Natural killer cell (primary cell): Measurements from ENCODE around the gene PEPD. TPM values are rescaled to one million over a fixed set of nuclear protein-coding genes. Genes with fewer than 3 reads are reported as not detected.

Experiments used
- ATAC-seq, 3 donors: fragments of 150-1000 bp in 2 of 3; fragments of 200-7000 bp in 1 of 3; cut with Tn5 transposase; 1 replicate in 1 of 3; 2 replicates in 2 of 3; pipeline ENCODE4 v1.10.0; 2021; ENCODE audit warnings: mild to moderate bottlenecking in 2 of 3, moderate library complexity in 2 of 3
- DNase-seq, 2 donors: peaks; one replicate each; pipeline versions ENCODE4 v3.0.0 to v3.0.0-alpha.2; 2013 to 2021; ENCODE audit warnings: mixed read lengths in 1 of 2
- H3K27ac ChIP-seq: one replicate; pipeline ENCODE4 v1.5.1; 2013; ENCODE audit warnings: mild to moderate bottlenecking, low read length
- H3K27me3 ChIP-seq: one replicate; pipeline ENCODE4 v1.6.1; 2013; ENCODE audit warnings: low read length; ENCODE audit not compliant: control insufficient read depth, insufficient read depth
- H3K36me3 ChIP-seq: one replicate; pipeline ENCODE4 v1.6.1; 2013; ENCODE audit warnings: low read length; ENCODE audit not compliant: control insufficient read depth, insufficient read depth
- H3K4me1 ChIP-seq: one replicate; pipeline ENCODE4 v1.6.1; 2013; ENCODE audit warnings: low read length; ENCODE audit not compliant: control insufficient read depth, insufficient read depth
- H3K4me3 ChIP-seq: one replicate; pipeline ENCODE4 v1.5.1; 2013; ENCODE audit warnings: low read length
- H3K9me3 ChIP-seq: one replicate; pipeline ENCODE4 v1.6.1; 2013; ENCODE audit warnings: low read length; ENCODE audit not compliant: control insufficient read depth, insufficient read depth
- H3K27ac Mint-ChIP-seq, 2 donors: one replicate each; pipeline ENCODE4 v1.8.0; 2022; ENCODE audit warnings: mild to moderate bottlenecking in 2 of 2, mixed read lengths in 2 of 2, moderate library complexity in 1 of 2
- H3K27me3 Mint-ChIP-seq, 2 donors: one replicate each; pipeline ENCODE4 v1.8.0; 2022; ENCODE audit warnings: low read depth in 2 of 2, mixed read lengths in 2 of 2
- H3K36me3 Mint-ChIP-seq: one replicate; pipeline ENCODE4 v1.8.0; 2022; ENCODE audit warnings: mixed read lengths
- H3K4me1 Mint-ChIP-seq, 2 donors: one replicate each; pipeline ENCODE4 v1.8.0; 2022; ENCODE audit warnings: mixed read lengths in 2 of 2
- H3K4me3 Mint-ChIP-seq: one replicate; pipeline ENCODE4 v1.8.0; 2022; ENCODE audit warnings: mild to moderate bottlenecking, moderate library complexity, mixed read lengths
- H3K9me3 Mint-ChIP-seq, 2 donors: one replicate each; pipeline ENCODE4 v1.8.0; 2022; ENCODE audit warnings: mixed read lengths in 2 of 2
- WGBS: methylation state at CpG from one replicate; pipeline ENCODE4 v1.1.7; 2013; ENCODE audit warnings: missing lambda C conversion rate; ENCODE audit not compliant: insufficient coverage; 5-methylcytosine and 5-hydroxymethylcytosine counted together
- intact Hi-C: fragments of 100-400 bp; cut with micrococcal nuclease; formaldehyde crosslinking; loops from one replicate; pipeline ENCODE4 v1.14.2; 2022
- total RNA-seq, 4 donors: library from RNA; stranded (reverse); fragments of 120-200 nt in 1 of 4; gene quantifications; one replicate each; pipeline versions ENCODE4 v1.2.3 to v1.2.4, GENCODE V29; 2013 to 2022
- TF ChIP-seq, protein P1 (sequence below): fragments of 200-600 bp; IDR thresholded peaks from one replicate; pipeline ENCODE4 v1.8.0; 2022; ENCODE audit warnings: antibody characterized with exemption

PEPD gene
- total RNA-seq, 3 donors from 2014 or later (not counting 1 experiment from before 2014, with no cell fraction given): 33.9 to 42.2 (median 40.9) TPM

DNA sequence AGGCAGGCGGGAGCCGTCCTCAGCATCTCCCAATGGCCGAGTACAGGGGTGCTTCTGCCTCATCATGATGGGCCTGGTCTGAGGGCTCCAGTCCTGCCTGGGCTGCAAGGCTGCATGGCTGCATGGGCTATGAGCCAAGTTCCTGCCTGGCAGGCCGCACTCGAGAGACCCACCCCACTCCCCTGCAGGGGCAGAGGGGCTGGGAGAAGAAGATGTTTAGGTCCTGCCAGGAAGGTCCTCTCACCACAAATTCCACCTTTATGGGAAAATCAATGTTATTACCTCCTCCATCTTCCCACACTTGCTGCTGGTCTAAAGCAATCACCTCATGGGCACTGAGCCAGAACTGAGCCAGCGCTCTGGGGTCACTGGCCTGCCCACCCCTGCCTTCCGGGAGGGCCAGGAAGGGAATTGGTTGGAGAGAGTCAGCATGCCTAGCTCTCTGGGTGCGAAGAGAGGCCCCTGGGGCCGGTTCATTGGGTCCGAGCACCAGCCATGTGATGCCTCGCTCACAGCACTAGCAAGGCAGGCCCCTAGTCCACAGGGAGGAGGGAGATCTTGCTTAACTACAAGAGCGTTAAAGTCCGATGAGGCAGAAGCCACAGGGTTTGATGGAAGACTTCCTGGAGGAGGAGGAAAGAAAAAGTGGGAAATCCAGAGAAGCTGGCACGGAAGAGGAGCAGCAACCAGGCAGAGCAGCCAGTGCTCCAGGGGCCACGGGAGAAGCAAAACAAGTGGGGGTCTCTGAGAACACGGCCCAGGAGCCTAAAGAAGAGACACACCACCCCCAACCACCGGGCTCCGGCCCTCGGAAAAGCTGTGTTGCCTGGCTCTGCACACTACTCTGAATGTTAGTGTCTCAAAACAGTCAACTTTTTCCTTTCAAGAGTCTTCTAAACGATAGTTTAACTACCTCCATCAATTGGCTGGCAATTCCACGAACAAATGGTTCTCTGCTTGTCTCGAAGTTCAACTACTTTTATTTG, 84.9 kb downstream of the PEPD start:
- WGBS: 93% methylated on average over 22 of the region's 22 CpGs
- Histone ChIP-seq H3K27me3 (no peaks in the 10 kb centered on the region), H3K36me3 (no peaks in the 10 kb centered on the region), H3K9me3 (no peaks in the 10 kb centered on the region), H3K4me1 (peaks cover 11% of the 10 kb centered on the region), H3K4me3 (no peak overlapping the region), H3K27ac (no peak overlapping the region)
- Mint-ChIP-seq H3K4me3 (no peak overlapping the region), H3K36me3 (no peaks in the 10 kb centered on the region), H3K27me3 (no peaks in the 10 kb centered on the region), H3K4me1 (peaks cover 12 to 15% of the 10 kb centered on the region in 2 donors), H3K9me3 (no peaks in the 10 kb centered on the region), H3K27ac (no peak overlapping the region)
- ATAC-seq (no peak), DNase-seq (no peak)
- intact Hi-C loops: no loop called here
- TF ChIP-seq, protein P1, sequence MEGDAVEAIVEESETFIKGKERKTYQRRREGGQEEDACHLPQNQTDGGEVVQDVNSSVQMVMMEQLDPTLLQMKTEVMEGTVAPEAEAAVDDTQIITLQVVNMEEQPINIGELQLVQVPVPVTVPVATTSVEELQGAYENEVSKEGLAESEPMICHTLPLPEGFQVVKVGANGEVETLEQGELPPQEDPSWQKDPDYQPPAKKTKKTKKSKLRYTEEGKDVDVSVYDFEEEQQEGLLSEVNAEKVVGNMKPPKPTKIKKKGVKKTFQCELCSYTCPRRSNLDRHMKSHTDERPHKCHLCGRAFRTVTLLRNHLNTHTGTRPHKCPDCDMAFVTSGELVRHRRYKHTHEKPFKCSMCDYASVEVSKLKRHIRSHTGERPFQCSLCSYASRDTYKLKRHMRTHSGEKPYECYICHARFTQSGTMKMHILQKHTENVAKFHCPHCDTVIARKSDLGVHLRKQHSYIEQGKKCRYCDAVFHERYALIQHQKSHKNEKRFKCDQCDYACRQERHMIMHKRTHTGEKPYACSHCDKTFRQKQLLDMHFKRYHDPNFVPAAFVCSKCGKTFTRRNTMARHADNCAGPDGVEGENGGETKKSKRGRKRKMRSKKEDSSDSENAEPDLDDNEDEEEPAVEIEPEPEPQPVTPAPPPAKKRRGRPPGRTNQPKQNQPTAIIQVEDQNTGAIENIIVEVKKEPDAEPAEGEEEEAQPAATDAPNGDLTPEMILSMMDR: no peak

GRCh38 chr19:33435706-33436359, 85.8 kb downstream of the PEPD start:
- Mint-ChIP-seq H3K4me3 (no peak overlapping the region), H3K27ac (no peak overlapping the region), H3K9me3 (no peaks in the 10 kb centered on the region), H3K36me3 (no peaks in the 10 kb centered on the region), H3K4me1 (peaks cover 8% of the 10 kb centered on the region in 2 donors), H3K27me3 (no peaks in the 10 kb centered on the region)
- TF ChIP-seq, protein P1: no peak
- Histone ChIP-seq H3K27me3 (no peaks in the 10 kb centered on the region), H3K4me1 (peaks cover 7% of the 10 kb centered on the region), H3K36me3 (no peaks in the 10 kb centered on the region), H3K9me3 (no peaks in the 10 kb centered on the region), H3K27ac (no peak overlapping the region), H3K4me3 (no peak overlapping the region)
- intact Hi-C loops: no loop called here
- no peak for DNase-seq
- WGBS: 92% methylated on average over 11 of the region's 11 CpGs
- no peak for ATAC-seq

GRCh38 chr19:33434886-33435705, 86.5 kb downstream of the PEPD start:
- no peaks in the 10 kb centered on the region for H3K9me3 ChIP-seq
- DNase-seq: no peak
- Mint-ChIP-seq H3K9me3 (no peaks in the 10 kb centered on the region), H3K27ac (no peak overlapping the region), H3K36me3 (no peaks in the 10 kb centered on the region), H3K4me1 (peaks cover 6 to 10% of the 10 kb centered on the region in 2 donors), H3K27me3 (no peaks in the 10 kb centered on the region), H3K4me3 (no peak overlapping the region)
- H3K4me1 ChIP-seq: peaks cover 11% of the 10 kb centered on the region
- no peaks in the 10 kb centered on the region for H3K36me3 ChIP-seq
- no peak for ATAC-seq
- TF ChIP-seq, protein P1: no peak
- H3K27ac ChIP-seq: no peak overlapping the region
- intact Hi-C loops: no loop called here
- H3K27me3 ChIP-seq: no peaks in the 10 kb centered on the region
- WGBS: 90% methylated on average over 28 of the region's 28 CpGs
- H3K4me3 ChIP-seq: no peak overlapping the region
